HG02588 (cell line): Measurements from ENCODE around the gene CCDC69.

Source experiments
- ATAC-seq: cut with Tn5 transposase; IDR thresholded peaks from one replicate; pipeline ENCODE4 v1.9.1; 2021; ENCODE audit warnings: mild to moderate bottlenecking, moderate library complexity; ENCODE audit not compliant: unreplicated experiment

CCDC69 gene

DNA sequence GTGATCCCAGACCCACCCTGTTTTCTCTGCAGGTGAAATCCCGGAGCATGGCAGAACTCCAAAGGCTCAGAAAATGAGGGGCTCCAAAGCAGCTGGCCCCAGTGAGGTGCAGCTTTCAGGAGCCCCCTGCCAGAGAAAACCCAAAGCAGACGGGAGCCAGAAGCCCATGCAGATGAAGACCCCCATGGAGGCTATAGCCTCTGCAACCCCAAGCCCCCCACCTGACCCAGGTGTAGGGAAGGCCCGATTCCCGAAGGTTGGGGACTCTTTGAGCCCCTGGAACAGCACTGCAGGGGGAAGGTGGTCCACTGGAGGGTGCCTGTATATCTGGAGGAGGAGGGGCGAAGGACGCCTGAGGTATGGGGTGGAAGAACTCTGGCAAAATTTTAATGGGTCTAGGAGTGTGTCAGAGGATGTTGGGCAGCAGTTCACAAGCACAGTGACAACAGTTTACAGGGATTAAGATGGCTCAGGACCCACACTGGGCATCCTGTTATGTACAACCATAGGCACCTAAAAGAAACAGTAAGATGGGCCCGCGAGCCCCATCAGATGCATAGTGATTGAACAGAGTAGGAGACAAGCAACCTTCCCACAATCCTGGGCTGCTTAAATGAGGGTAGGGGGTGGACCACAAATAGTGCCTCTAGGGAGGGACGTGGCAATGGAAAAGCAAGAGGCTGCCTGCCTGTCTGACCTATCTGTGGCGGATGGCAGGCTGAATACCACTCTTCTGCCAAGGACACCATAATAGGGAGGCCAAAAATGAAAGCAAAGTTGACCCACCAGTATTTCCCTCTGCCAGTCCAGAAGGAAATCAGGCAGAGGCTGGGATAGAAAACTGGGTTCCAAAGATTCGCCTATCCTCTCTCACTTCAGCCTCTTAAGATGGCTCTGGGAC, 49.9 kb downstream of the CCDC69 start:
- ATAC-seq = no peak

- no peak for ATAC-seq
Observed at GRCh38 chr5:151171529-151171928, 52.4 kb downstream of the CCDC69 start.

- no peak for ATAC-seq
Observed at GRCh38 chr5:151168602-151169344, 55.1 kb downstream of the CCDC69 start.

- ATAC-seq = no peak
Observed at GRCh38 chr5:151167022-151167421, 56.9 kb downstream of the CCDC69 start.

DNA sequence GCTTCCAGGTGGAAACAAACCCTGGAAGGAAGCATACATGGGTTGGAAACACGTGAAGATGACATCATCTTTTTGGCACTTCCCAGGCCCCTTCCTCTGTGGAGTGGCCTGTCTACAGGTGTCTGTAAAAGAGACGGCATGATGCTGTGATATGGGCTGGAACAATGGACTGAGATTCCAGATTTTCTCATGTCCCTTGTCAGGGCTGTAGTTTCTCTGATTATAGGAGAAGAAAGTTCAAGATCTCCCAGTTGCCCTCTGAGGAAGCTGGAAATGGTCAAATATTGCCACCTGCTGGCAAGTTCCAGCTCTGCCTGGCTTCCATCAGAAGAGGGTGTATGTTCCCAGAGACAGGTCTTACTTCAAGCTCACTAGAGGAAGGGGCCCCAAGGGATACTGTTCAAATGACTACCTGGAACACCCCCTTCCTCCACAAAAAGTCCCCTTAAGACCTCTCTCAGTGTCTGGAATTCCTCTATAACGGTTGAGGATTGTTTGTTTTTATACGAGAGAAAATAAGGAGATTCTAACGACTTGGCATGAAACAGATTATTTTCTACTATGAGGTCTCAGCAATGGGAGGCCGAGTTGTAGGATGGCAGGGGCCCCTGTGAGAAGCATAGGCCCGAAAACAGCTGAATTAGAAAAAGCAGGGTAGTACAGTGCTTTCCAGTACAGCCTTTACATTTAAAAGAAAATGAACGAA, 59.1 kb downstream of the CCDC69 start:
- peak; percentile 89 for ATAC-seq

- no peak for ATAC-seq
Observed at GRCh38 chr5:151162776-151163175, 61.1 kb downstream of the CCDC69 start.

DNA sequence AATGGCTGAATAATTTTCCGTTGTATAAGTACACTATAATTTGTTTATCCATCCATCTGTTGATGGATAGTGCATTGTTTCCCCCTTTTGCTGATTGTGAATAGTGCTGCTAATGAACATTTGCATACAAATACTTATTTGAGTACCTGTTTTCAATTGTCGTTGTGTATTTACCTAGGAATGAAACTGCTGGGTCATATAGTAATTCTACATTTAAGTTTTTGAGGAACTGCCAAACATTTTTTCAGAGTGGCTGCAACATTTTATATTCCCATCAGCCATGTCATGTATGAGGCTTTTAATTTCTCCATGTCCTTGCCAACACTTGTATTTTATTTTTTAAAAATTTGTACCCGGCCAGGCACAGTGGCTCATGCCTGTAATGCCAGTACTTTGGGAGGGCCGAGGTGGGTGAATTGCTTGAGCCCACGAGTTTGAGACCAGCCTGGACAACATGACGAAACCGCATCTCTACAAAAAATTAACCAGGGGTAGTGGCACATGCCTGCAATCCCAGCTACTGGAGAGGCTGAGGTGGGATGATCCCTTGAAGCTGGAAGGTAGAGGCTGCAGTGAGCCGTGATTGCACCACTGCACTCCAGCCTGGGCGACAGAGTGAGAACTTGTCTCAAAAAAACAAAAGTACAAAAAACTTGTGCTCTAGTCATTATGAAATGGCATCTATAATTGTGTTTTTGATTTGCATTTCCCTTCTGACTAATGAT, 64.1 kb downstream of the CCDC69 start:
- ATAC-seq = no peak

GRCh38 chr5:151158287-151158661, 65.6 kb downstream of the CCDC69 start:
- no peak for ATAC-seq

- ATAC-seq = peak; percentile 58
Observed at GRCh38 chr5:151157426-151158286, 66.2 kb downstream of the CCDC69 start, which contains the start of gene ANXA6. Gene ANXA6, minus strand, starts transcription at chr5:151157779. Its CDS starts 9,878 bp downstream, at chr5:151147901.

DNA sequence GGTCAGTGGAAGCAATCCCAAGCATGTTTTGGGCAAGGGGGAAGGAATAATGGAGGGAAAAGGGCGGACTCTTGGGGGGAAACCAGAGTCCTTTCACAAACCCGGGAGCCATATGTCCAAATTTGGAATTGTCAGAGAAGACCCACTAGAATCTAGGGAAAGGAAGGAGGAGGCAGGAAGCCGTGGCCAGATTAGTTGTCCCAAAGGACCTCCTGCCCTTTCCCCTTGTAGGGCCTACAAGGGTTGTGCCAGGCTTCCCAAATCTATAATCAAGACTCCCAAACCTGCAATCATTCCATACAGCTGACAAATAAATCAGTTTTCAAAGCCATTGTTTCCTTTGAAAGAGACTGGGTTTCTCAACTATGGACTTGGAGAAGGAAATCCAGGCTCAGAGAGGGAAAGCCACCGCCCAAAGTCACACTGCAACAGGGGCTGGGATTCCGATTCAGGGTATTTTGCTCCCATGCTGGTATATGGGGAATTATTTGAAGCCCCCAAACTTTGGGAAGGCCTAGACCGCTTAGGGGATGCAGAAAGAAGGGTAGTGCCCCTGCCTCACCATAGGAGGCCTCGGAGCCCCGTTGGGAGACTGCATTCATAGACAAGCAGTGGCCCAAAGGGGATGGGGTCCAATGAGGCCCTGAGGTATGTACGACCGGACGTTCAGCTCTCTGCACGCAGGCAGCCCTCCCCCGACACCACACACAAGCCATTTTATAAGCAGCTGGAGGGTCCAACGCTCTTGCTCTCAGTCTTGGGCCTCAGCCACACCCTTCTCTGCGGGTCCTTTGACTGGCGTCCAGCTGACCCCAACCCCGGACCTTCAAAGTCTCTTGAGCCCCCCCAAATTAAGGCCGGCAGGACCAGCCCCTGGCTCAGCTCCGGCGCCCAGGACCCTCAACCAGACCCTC, 67.1 kb downstream of the CCDC69 start:
- no peak for ATAC-seq

DNA sequence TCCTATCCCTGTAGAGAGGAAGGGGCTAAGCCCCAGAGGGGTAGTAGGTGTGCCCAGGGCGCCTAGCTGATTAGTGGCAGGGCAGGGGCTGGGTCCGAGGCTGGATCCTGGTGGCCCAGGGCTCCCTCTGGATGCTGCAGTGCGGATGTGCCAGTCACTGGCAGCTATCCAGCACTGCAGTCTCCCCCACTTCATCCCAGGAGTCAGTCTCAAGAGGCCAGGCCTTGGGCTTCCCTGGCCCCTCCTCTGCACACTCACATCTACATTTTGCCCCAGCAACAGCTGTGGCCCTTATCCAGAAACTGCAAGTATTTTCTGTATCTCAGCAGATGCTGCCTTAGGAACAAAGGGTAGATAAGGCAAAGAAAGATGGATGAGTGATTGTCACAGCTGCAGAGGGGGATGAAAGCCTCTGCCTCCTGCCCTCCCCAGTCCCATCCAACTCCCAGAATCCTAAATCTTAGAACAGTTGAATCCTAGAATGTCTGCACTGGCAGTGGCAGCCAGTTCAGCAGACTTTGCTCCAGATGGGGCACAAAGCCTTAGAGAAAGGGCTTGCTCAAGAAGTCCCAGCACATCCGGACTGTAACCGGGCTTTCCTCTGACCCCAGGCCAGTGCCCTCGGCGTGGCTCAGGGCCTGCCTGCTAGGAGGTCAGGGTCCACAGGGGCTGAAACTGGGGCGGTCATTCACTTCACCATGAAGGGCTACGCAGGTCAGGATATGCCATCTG, 68.0 kb downstream of the CCDC69 start:
- peak; percentile 14 for ATAC-seq

- peak; percentile 29 for ATAC-seq
Observed at GRCh38 chr5:151154931-151155774, 68.7 kb downstream of the CCDC69 start.

GRCh38 chr5:151153766-151154272, 70.1 kb downstream of the CCDC69 start:
- ATAC-seq = no peak

DNA sequence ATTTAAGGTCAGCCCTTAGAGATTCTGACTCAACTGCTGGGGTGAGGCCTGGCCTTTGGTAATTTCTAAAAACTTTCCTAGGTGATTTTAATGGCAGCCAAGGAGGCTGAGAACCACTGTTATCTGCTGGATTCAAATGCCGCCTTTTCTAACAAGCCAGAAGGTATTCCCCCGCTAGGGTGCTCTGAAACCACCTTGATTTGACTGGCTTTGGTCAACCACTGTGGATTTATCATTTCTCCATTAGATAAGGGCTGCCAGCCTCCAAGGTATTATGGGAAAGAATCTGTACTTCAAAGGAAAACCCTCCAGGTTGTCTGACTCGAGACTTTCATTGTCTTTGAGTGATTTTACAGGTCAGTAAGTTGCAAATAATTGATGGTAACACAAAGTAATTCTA, 70.6 kb downstream of the CCDC69 start:
- no peak for ATAC-seq

DNA sequence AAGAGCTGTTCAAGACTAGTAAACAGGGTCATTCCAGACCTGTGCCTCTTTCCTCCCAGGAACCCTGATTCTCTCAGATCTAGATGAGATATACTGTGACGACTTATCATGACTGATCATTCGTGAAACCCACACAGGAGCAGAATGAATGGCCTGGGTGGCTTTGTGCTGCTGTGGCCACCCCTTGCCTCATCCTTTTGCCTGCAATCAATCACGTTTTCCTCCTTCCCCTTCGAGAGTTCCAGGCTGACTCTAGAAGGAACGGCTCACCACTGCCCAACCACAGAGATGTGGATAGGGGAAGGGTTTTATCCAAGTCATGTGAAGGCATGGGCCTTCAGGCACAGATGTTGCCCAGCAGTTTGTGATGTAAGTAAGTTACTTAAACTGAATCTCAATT, 72.1 kb downstream of the CCDC69 start:
- ATAC-seq = no peak

DNA sequence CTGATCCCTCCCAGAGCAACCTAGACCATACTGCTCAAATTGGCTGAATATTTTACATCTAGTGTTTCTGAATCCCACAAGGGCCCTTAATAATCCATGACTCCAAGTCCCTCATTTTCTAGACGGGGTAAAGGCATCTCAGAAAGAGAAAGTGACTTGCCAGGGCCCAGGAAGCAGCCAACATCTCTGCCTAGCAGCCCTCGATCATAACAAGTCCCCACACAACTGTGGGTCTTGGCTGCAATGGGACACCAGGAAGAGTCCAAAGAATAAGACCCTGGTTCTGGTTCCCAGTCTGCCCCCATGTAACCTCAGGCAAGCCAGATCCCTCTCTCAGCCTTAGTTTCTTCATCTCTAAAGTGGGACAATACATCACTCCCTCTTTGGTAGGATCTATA, 72.6 kb downstream of the CCDC69 start:
- ATAC-seq = no peak
